ENCODE results near the gene ELL2. TPM values are rescaled to one million over a fixed set of nuclear protein-coding genes. Genes with fewer than 3 reads are reported as not detected.

ELL2 gene
- total and polyA plus RNA-seq, 7 donors, result 16.2 to 59.8 (median 36.9) TPM

- TF ChIP-seq CTCF (IDR thresholded peaks at IDR 0.05), result no peak
- Histone ChIP-seq H3K36me3 (ENCODE audit: insufficient read depth in 1 of 2, low read depth in 1 of 2) (peaks cover 5 to 35% of the 10 kb centered on the region in 2 donors), H3K4me1 (peaks cover 45% of the 10 kb centered on the region), H3K27me3 (ENCODE audit: insufficient read depth in 3 of 3, low read length in 2 of 3) (no peaks in the 10 kb centered on the region), H3K4me3 (no peak overlapping the region), H3K27ac (no peak overlapping the region), H3K9me3 (no peaks in the 10 kb centered on the region)
- no peak for ATAC-seq
- DNase-seq, result no peak
- 93 to 96% (median 94%) methylated on average over 4 of the region's 4 CpGs for WGBS, 3 donors
- intact Hi-C loops (cut with DNase I), result no loop called here
These were observed 51.1 kb downstream of the ELL2 start for GRCh38 chr5:95910521-95910920.

- Histone ChIP-seq H3K27me3 (ENCODE audit: insufficient read depth in 3 of 3, low read length in 2 of 3) (no peaks in the 10 kb centered on the region), H3K36me3 (ENCODE audit: insufficient read depth in 1 of 2, low read depth in 1 of 2) (peaks cover 3 to 38% of the 10 kb centered on the region in 2 donors), H3K9me3 (no peaks in the 10 kb centered on the region), H3K4me1 (peaks cover 45% of the 10 kb centered on the region), H3K27ac (no peak overlapping the region), H3K4me3 (no peak overlapping the region)
- ATAC-seq, result no peak
- intact Hi-C loops (cut with DNase I), result no loop called here
- TF ChIP-seq CTCF (IDR thresholded peaks at IDR 0.05), result no peak
- 53 to 73% (median 71%) methylated on average over 1 of the region's 1 CpG for WGBS, 3 donors
- no peak for DNase-seq
These were observed 51.9 kb downstream of the ELL2 start for GRCh38 chr5:95909738-95910137.

GRCh38 chr5:95908799-95909198 lies 52.9 kb downstream of the ELL2 start:
- no peak for ATAC-seq
- DNase-seq, result no peak
- peaks cover 3 to 48% of the 10 kb centered on the region in 2 donors for H3K36me3 ChIP-seq (ENCODE audit: insufficient read depth in 1 of 2, low read depth in 1 of 2)

GRCh38 chr5:95907740-95908706 lies 53.6 kb downstream of the ELL2 start:
- DNase-seq, result no peak
- WGBS, 3 donors, result 83 to 88% (median 84%) methylated on average over 5 of the region's 5 CpGs
- ATAC-seq, result no peak
- Histone ChIP-seq H3K27ac (no peak overlapping the region), H3K36me3 (ENCODE audit: insufficient read depth in 1 of 2, low read depth in 1 of 2) (peaks cover 3 to 42% of the 10 kb centered on the region in 2 donors), H3K4me3 (no peak overlapping the region), H3K27me3 (ENCODE audit: insufficient read depth in 3 of 3, low read length in 2 of 3) (no peaks in the 10 kb centered on the region), H3K4me1 (peaks cover 33% of the 10 kb centered on the region), H3K9me3 (no peaks in the 10 kb centered on the region)
- intact Hi-C loops (cut with DNase I), result no loop called here
- TF ChIP-seq CTCF (IDR thresholded peaks at IDR 0.05), result no peak

More at GRCh38 chr5:95908799-95909198, 52.9 kb downstream of the ELL2 start:
- Histone ChIP-seq H3K4me1 (peaks cover 36% of the 10 kb centered on the region), H3K27ac (no peak overlapping the region), H3K4me3 (no peak overlapping the region), H3K9me3 (no peaks in the 10 kb centered on the region), H3K27me3 (ENCODE audit: insufficient read depth in 3 of 3, low read length in 2 of 3) (no peaks in the 10 kb centered on the region)
- no peak for TF ChIP-seq CTCF (IDR thresholded peaks at IDR 0.05)
- intact Hi-C loops (cut with DNase I), result no loop called here

Measured in psoas muscle (tissue), 8 donors.